ENCODE results near the gene OCA2.

- TF ChIP-seq CTCF (IDR thresholded peaks at IDR 0.05; ENCODE audit: insufficient read depth, low read length, poor library complexity, severe bottlenecking) (no peak), EZH2phosphoT487 (conservative IDR thresholded peaks at IDR 0.05; ENCODE audit: low read length) (no peak)
Measured at GRCh38 chr15:28066231-28066630, 32.9 kb downstream of the OCA2 start.
